Right lobe of liver (tissue), 6 donors: ENCODE results near the gene MYL5. TPM values are rescaled to one million over a fixed set of nuclear protein-coding genes. Genes with fewer than 3 reads are reported as not detected.

Source experiments
- ATAC-seq, 4 donors: fragments of 200-7000 bp; cut with Tn5 transposase; one replicate each; pipeline ENCODE4 v1.9.1; 2020; ENCODE audit warnings: mild to moderate bottlenecking in 4 of 4, moderate library complexity in 4 of 4
- DNase-seq, 3 donors: peaks; one replicate each; pipeline ENCODE4 v3.0.0-alpha.2; 2020
- H3K27ac ChIP-seq, 3 donors: fragments of 200-600 bp; one replicate each; pipeline ENCODE4 v1.8.0; 2022
- H3K27me3 ChIP-seq, 2 donors: fragments of 200-600 bp; one replicate each; pipeline ENCODE4 v1.8.0; 2022
- H3K36me3 ChIP-seq, 4 donors: fragments of 200-600 bp; sonication (generic) in 1 of 4; one replicate each; pipeline versions ENCODE4 v1.5.1 to v1.8.0; 2017 to 2022; ENCODE audit warnings: control low read depth in 1 of 4
- H3K4me1 ChIP-seq, 4 donors: fragments of 200-600 bp; sonication (generic) in 1 of 4; one replicate each; pipeline versions ENCODE4 v1.5.1 to v1.8.0; 2017 to 2022; ENCODE audit warnings: control low read depth in 1 of 4
- H3K4me3 ChIP-seq, 3 donors: fragments of 200-600 bp; one replicate each; pipeline ENCODE4 v1.8.0; 2022
- H3K9me3 ChIP-seq, 4 donors: fragments of 200-600 bp; sonication (generic) in 1 of 4; one replicate each; pipeline versions ENCODE4 v1.5.1 to v1.8.0; 2017 to 2022; ENCODE audit warnings: control low read depth in 1 of 4
- CTCF ChIP-seq, 4 donors: fragments of 200-600 bp in 3 of 4; fragments of 450-650 bp in 1 of 4; IDR thresholded peaks; one replicate each; pipeline versions ENCODE4 v1.5.1 to v1.8.0; 2016 to 2022; ENCODE audit warnings: antibody characterized with exemption in 4 of 4, mild to moderate bottlenecking in 2 of 4
- POLR2A ChIP-seq: fragments of 450-650 bp; IDR thresholded peaks from one replicate; pipeline ENCODE4 v1.6.1; 2017; ENCODE audit warnings: antibody characterized with exemption, mild to moderate bottlenecking
- WGBS: methylation state at CpG from one replicate; pipeline ENCODE4 v1.1.6; 2018; ENCODE audit warnings: low coverage, low lambda C conversion rate; ENCODE audit not compliant: insufficient coverage; ENCODE audit errors: missing lambda C conversion rate; 5-methylcytosine and 5-hydroxymethylcytosine counted together
- intact Hi-C, 2 donors: fragments of 100-400 bp; cut with DNase I; formaldehyde crosslinking; loops; one replicate each; pipeline versions ENCODE4 v1.11.2 to v1.14.1; 2022
- total RNA-seq, 6 experiments: library from RNA; depleted of rRNA in 2 of 6; stranded (reverse); fragments of >200 nt in 2 of 6; fragmentation: NEBNext Ultra II Directional in 3 of 6; extraction: Animal tissue kit (Norgen Biotek cat#: 25700) in 3 of 6; gene quantifications; one replicate each; pipeline versions ENCODE4 v1.1.0 to v1.2.4, GENCODE V29; 2016 to 2023
- donor health status: DM: no; HTN: yes; CAD: no.
- donor health status: DM: no; HTN: no; CAD: no.
- donor health status: DM: no; HTN: no; CAD: no.
- donor health status: DM: no; HTN: yes; CAD: no.
- donor health status: DM: no; HTN: yes; CAD: no.

MYL5 gene
- total RNA-seq, 6 experiments from 2014 or later: 6.9 to 9.2 (median 8.4) TPM

DNA sequence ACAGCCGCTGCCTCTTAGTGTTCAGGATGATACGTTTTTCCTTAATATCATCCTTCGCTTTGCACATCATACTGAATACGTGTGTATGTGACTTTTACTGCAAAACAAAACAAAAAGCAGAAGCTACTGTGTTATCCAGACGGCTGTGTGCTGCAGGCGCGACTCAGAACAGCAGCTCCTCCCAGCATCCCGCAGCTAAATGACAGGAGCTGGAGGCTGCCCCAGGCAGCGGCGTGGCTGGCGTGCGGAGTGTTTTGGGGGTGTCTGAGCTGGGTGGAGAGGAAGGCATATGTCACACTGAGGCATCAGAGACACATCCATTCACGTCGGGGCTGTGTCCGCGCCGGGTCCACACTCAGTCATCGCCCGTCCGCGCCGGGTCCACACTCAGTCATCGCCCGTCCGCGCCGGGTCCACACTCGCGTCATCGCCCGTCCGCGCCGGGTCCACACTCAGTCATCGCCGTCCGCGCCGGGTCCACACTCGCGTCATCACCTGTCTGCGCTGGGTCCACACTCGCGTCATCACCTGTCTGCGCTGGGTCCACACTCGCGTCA lies 47.9 kb downstream of the MYL5 start:
- H3K27me3 ChIP-seq: no peaks in the 10 kb centered on the region
- H3K36me3 ChIP-seq: no peaks in the 10 kb centered on the region
- no peaks in the 10 kb centered on the region for H3K9me3 ChIP-seq
- no peak for ATAC-seq
- TF ChIP-seq CTCF (IDR thresholded peaks at IDR 0.05) (no peak), POLR2A (no peak)
- H3K4me3 ChIP-seq: no peak overlapping the region
- H3K4me1 ChIP-seq: no peaks in the 10 kb centered on the region
- WGBS: 65% methylated on average over 5 of the region's 47 CpGs
- intact Hi-C loops: no loop called here
- no peak for DNase-seq
- no peak overlapping the region for H3K27ac ChIP-seq

GRCh38 chr4:722851-723360 lies 48.6 kb downstream of the MYL5 start:
- Histone ChIP-seq H3K36me3 (no peaks in the 10 kb centered on the region), H3K27ac (no peak overlapping the region), H3K9me3 (no peaks in the 10 kb centered on the region), H3K4me1 (no peaks in the 10 kb centered on the region), H3K27me3 (no peaks in the 10 kb centered on the region), H3K4me3 (no peak overlapping the region)
- WGBS: 96% methylated on average over 43 of the region's 61 CpGs
- DNase-seq: no peak
- intact Hi-C loops: no loop called here
- TF ChIP-seq CTCF (IDR thresholded peaks at IDR 0.05): no peak
- no peak for TF ChIP-seq POLR2A
- no peak for ATAC-seq

GRCh38 chr4:723751-724530 lies 49.6 kb downstream of the MYL5 start:
- Histone ChIP-seq H3K4me1 (no peaks in the 10 kb centered on the region), H3K36me3 (no peaks in the 10 kb centered on the region), H3K27ac (no peak overlapping the region), H3K9me3 (no peaks in the 10 kb centered on the region), H3K4me3 (no peak overlapping the region), H3K27me3 (no peaks in the 10 kb centered on the region)
- intact Hi-C loops: no loop called here
- DNase-seq (no peak), ATAC-seq (no peak)
- WGBS: 87% methylated on average over 10 of the region's 28 CpGs
- TF ChIP-seq CTCF (IDR thresholded peaks at IDR 0.05) (no peak), POLR2A (no peak)

DNA sequence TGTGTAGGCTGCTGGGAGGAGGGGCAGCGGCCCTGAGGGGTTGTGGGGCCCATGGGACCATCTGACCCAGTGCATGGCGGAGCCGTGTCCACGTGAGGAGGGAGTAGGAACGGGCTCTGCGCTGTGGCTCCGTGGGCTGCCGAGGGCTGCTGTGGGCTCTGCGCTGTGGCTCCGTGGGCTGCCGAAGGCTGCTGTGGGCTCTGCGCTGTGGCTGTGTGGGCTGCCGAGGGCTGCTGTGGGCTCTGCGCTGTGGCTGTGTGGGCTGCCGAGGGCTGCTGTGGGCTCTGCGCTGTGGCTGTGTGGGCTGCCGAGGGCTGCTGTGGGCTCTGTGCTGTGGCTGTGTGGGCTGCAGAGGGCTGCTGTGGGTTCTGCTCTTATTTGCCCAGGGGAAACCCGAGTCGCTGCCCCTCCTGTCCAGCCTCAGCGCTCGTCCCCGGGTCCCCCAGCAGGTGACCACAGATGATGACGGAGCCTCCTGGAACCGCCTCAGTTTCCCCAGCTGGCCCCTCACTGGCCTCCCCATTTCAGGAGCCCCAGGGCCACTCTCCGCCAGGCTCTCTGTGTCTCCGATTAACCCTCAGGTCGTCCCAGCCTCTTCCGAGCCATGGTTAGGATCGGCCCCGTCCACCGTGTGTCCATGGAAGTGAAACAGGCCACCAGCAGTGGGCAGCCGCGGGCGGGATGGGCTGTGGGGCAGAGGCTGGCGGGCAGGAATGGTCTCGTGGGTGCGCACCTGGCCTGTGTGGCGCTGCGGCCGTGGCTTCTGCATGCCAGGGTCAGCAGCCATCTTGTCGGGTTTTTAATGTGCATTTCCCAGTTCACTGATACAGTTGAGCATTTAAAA lies 51.3 kb downstream of the MYL5 start:
- H3K4me3 ChIP-seq: no peak overlapping the region
- H3K4me1 ChIP-seq: no peaks in the 10 kb centered on the region
- intact Hi-C loops: no loop called here
- no peak overlapping the region for H3K27ac ChIP-seq
- DNase-seq (no peak), ATAC-seq (no peak)
- H3K27me3 ChIP-seq: no peaks in the 10 kb centered on the region
- H3K9me3 ChIP-seq: no peaks in the 10 kb centered on the region
- H3K36me3 ChIP-seq: peaks cover 0 to 3% (median 1%) of the 10 kb centered on the region in 4 donors
- WGBS: 79% methylated on average over 3 of the region's 41 CpGs
- TF ChIP-seq POLR2A (no peak), CTCF (IDR thresholded peaks at IDR 0.05) (no peak)
